Colonic mucosa (tissue), 4 donors: ENCODE results near the gene SOX6. TPM values are rescaled to one million over a fixed set of nuclear protein-coding genes. Genes with fewer than 3 reads are reported as not detected.

ENCODE experiments used
- DNase-seq: peaks from one replicate; pipeline ENCODE4 v3.0.0-alpha.2; 2020
- H3K27ac ChIP-seq: fragments of 200-600 bp; one replicate; pipeline ENCODE4 v1.8.0; 2021
- H3K27me3 ChIP-seq: fragments of 200-600 bp; one replicate; pipeline ENCODE4 v1.8.0; 2021
- H3K36me3 ChIP-seq: fragments of 200-600 bp; one replicate; pipeline ENCODE4 v1.8.0; 2021
- H3K4me1 ChIP-seq: fragments of 200-600 bp; one replicate; pipeline ENCODE4 v1.8.0; 2021; ENCODE audit warnings: mild to moderate bottlenecking
- H3K4me3 ChIP-seq: fragments of 200-600 bp; one replicate; pipeline ENCODE4 v1.8.0; 2021
- H3K9ac ChIP-seq, 2 donors: one replicate each; pipeline ENCODE4 v1.7.0; 2013; ENCODE audit warnings: control low read depth in 2 of 2, low read depth in 2 of 2, low read length in 2 of 2
- H3K9me3 ChIP-seq: fragments of 200-600 bp; one replicate; pipeline ENCODE4 v1.8.0; 2021
- intact Hi-C: fragments of 100-400 bp; cut with DNase I; formaldehyde crosslinking; loops from one replicate; pipeline ENCODE4 v1.14.1; 2022
- total RNA-seq, 2 donors: library from RNA; stranded (reverse); fragmentation: NEBNext Ultra II Directional in 1 of 2; extraction: Animal tissue kit (Norgen Biotek cat#: 25700) in 1 of 2; gene quantifications; one replicate each; pipeline ENCODE4 v1.2.1, GENCODE V29; 2021
- TF ChIP-seq, protein P1 (sequence below): fragments of 200-600 bp; IDR thresholded peaks from one replicate; pipeline ENCODE4 v1.8.0; 2022; ENCODE audit warnings: antibody characterized with exemption, mild to moderate bottlenecking
- donor health status: healthy.
- donor health status: DM: no; HTN: no; CAD: no.
- donor health status: DM: no; HTN: no; CAD: no.

Gene SOX6
- total RNA-seq, 2 donors from 2014 or later, result 2.1 to 3.0 TPM

DNA sequence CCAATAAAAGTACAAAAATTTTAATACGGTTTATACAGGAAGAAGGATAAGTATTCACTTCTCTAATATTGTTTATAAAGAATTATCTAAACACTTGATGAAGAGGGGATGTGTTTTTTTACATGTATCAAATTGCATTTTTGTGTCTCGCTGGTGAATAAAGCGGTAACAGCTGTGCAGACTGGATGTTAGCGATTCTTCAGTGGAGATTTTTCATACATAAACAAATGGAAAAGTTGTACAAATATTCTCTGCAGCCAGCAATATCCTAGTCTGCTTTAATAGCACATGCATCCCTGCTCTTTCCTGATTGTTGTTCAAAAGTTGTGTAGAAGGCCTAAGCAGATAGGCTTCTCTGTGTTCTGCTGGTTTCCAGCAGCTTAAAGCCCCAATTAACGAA, 369.3 kb downstream of the SOX6 start:
- no peaks in the 10 kb centered on the region for H3K27me3 ChIP-seq
- H3K27ac ChIP-seq, result no peak overlapping the region
- TF ChIP-seq, protein P1, sequence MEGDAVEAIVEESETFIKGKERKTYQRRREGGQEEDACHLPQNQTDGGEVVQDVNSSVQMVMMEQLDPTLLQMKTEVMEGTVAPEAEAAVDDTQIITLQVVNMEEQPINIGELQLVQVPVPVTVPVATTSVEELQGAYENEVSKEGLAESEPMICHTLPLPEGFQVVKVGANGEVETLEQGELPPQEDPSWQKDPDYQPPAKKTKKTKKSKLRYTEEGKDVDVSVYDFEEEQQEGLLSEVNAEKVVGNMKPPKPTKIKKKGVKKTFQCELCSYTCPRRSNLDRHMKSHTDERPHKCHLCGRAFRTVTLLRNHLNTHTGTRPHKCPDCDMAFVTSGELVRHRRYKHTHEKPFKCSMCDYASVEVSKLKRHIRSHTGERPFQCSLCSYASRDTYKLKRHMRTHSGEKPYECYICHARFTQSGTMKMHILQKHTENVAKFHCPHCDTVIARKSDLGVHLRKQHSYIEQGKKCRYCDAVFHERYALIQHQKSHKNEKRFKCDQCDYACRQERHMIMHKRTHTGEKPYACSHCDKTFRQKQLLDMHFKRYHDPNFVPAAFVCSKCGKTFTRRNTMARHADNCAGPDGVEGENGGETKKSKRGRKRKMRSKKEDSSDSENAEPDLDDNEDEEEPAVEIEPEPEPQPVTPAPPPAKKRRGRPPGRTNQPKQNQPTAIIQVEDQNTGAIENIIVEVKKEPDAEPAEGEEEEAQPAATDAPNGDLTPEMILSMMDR, result no peak
- H3K4me1 ChIP-seq, result no peaks in the 10 kb centered on the region
- intact Hi-C loops, result no loop called here
- DNase-seq, result no peak
- no peak overlapping the region for H3K4me3 ChIP-seq
- no peak overlapping the region for H3K9ac ChIP-seq
- no peaks in the 10 kb centered on the region for H3K9me3 ChIP-seq
- no peaks in the 10 kb centered on the region for H3K36me3 ChIP-seq

DNA sequence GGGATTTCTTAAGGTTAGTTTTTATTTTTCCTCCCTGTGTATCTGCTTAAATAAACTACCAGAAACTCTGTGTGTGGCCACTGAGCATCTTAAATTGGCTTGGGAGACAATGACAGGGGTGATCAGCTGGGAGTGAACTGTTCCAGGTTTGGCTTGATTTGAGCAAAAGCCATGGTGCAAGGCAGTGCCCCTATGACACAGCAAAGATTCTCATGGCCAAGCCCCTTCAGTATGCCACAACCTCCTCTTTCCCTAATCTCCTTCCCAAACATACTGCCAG, 370.5 kb downstream of the SOX6 start:
- Histone ChIP-seq H3K36me3 (no peaks in the 10 kb centered on the region), H3K27ac (no peak overlapping the region), H3K9me3 (no peaks in the 10 kb centered on the region), H3K27me3 (no peaks in the 10 kb centered on the region), H3K4me3 (no peak overlapping the region), H3K4me1 (no peaks in the 10 kb centered on the region), H3K9ac (no peak overlapping the region)
- intact Hi-C loops, result no loop called here
- DNase-seq, result no peak
- TF ChIP-seq, protein P1, result no peak

DNA sequence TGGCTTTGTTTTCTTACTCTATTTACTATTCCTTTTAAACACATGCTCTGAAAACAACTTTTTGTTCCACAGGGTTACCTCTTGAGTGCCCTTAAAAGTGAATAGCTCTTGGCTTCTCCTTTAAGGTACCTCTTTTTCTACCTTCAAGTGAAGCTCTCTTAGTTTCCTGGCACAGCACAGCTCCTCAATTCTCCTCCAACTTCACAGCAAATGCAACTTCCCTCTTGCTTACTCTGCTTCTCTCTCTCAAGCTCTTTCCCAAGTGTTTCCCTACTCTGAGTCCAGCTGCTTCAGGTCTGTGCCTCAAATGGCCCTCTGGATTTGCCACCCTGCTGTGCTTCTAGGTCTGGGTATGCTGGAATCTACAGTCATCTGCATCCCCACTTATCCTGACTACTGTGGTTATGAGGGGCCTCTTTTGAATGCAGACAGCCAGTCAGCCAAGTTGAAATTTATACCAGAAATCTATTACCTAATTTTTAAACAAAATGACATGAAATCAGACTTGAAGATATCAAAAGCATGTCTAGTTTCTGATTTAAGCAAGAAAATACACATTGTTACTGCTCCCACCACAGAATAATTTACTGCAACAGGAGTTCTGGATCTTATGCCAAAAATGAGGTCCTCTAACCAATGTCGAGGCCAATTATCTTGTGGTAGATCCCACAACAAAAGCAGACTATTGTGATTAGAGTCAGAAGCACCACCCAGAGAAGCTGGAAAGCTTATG, 371.1 kb downstream of the SOX6 start:
- no peak overlapping the region for H3K9ac ChIP-seq
- H3K27me3 ChIP-seq, result no peaks in the 10 kb centered on the region

DNA sequence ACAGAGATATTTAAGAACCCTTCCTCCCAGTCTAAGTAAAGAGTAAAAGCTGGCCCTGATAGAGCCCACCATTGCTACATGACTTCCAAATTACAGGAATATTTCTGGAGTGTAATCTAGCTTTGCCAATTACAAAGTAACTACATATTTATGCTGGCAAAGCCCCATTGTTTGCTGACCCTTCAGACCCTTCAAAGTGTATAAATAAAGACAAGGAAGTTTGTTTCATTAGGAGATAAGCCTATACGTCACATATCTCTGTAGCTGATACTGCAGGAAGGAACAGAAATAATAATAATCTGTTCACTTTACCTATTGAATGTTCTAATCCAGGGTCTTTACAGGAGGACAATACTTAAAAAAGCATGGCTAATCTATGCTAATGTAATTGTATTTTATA, 375.1 kb downstream of the SOX6 start:
- DNase-seq, result no peak
- TF ChIP-seq, protein P1, result no peak
- H3K36me3 ChIP-seq, result no peaks in the 10 kb centered on the region
- no peaks in the 10 kb centered on the region for H3K9me3 ChIP-seq
- intact Hi-C loops, result no loop called here
- H3K27ac ChIP-seq, result no peak overlapping the region
- H3K4me1 ChIP-seq, result no peaks in the 10 kb centered on the region
- no peak overlapping the region for H3K4me3 ChIP-seq
- H3K27me3 ChIP-seq, result no peaks in the 10 kb centered on the region
- no peak overlapping the region for H3K9ac ChIP-seq

More for the DNA sequence above, 371.1 kb downstream of the SOX6 start:
- H3K4me1 ChIP-seq, result no peaks in the 10 kb centered on the region
- DNase-seq, result no peak
- H3K36me3 ChIP-seq, result no peaks in the 10 kb centered on the region
- H3K9me3 ChIP-seq, result no peaks in the 10 kb centered on the region
- TF ChIP-seq, protein P1, result no peak
- H3K27ac ChIP-seq, result no peak overlapping the region
- no peak overlapping the region for H3K4me3 ChIP-seq
- intact Hi-C loops, result no loop called here

DNA sequence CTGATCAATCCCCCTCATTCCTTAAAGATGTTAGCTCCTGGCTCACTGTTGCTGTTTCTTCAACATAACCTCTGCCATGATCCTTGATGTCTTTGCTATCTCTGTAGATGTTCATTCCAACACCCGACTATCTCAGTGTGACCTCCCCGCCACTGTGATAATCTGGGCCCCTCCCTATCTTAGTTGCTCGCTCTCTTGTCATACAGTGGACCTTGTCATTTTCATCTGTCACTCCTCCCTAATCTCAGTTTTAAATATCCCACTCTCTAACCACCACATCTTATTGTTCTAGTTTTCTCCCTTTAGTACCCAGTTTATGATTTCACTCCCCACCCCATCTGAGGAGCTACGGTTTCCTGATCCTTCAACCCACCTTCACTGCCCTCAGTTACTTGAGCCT, 379.2 kb downstream of the SOX6 start:
- TF ChIP-seq, protein P1, result no peak
- Histone ChIP-seq H3K4me3 (no peak overlapping the region), H3K27me3 (no peaks in the 10 kb centered on the region), H3K9me3 (no peaks in the 10 kb centered on the region), H3K9ac (no peak overlapping the region), H3K4me1 (no peaks in the 10 kb centered on the region), H3K36me3 (no peaks in the 10 kb centered on the region), H3K27ac (no peak overlapping the region)
- DNase-seq, result no peak
- intact Hi-C loops, result no loop called here
